ENCODE data around the gene QRFP. TPM values are rescaled to one million over a fixed set of nuclear protein-coding genes. Genes with fewer than 3 reads are reported as not detected.
A peak's percentile ranks its signal among the peaks of the same experiment; 100 is the strongest.

The QRFP gene
- total RNA-seq, 4 donors from 2014 or later = not detected

- H3K4me3 ChIP-seq = no peak overlapping the region
- WGBS, 2 donors (ENCODE audit: low coverage in 1 of 2) = 54 to 75% methylated on average over 4 to 5 of the region's 6 CpGs
- H3K36me3 ChIP-seq = peaks cover 0 to 52% of the 10 kb centered on the region in 2 donors
- no peak for ATAC-seq
- peak overlapping the region in 2 of 4 donors; percentile 31 to 83 for H3K27ac ChIP-seq
- TF ChIP-seq EP300 (IDR thresholded peaks at IDR 0.05) = no peak
- TF ChIP-seq POLR2AphosphoS5 (IDR thresholded peaks at IDR 0.05) = no peak
- peak in 3 of 4 experiments; percentile 4 to 14 (median 13) for TF ChIP-seq CTCF (IDR thresholded peaks at IDR 0.05)
- TF ChIP-seq POLR2A (IDR thresholded peaks at IDR 0.05) = no peak
- H3K27me3 ChIP-seq = no peaks in the 10 kb centered on the region
- no peaks in the 10 kb centered on the region for H3K9me3 ChIP-seq
- H3K4me1 ChIP-seq = peaks cover 13 to 93% (median 36%) of the 10 kb centered on the region in 3 donors
These were observed 32.1 kb downstream of the QRFP start for GRCh38 chr9:130864541-130864940.

GRCh38 chr9:130862747-130863146, 33.9 kb downstream of the QRFP start:
- no peaks in the 10 kb centered on the region for H3K27me3 ChIP-seq
- peaks cover 20 to 93% (median 40%) of the 10 kb centered on the region in 3 donors for H3K4me1 ChIP-seq
- 65 to 81% methylated on average over 5 to 11 of the region's 23 CpGs for WGBS, 2 donors (ENCODE audit: low coverage in 1 of 2)
- peak overlapping the region; percentile 7 to 84 (median 83) for H3K27ac ChIP-seq
- no peak for ATAC-seq
- TF ChIP-seq POLR2AphosphoS5 (IDR thresholded peaks at IDR 0.05) (peak; percentile 16), POLR2A (IDR thresholded peaks at IDR 0.05) (no peak), CTCF (IDR thresholded peaks at IDR 0.05) (no peak), EP300 (IDR thresholded peaks at IDR 0.05) (no peak)
- H3K9me3 ChIP-seq = no peaks in the 10 kb centered on the region
- H3K36me3 ChIP-seq = peaks cover 0 to 56% of the 10 kb centered on the region in 2 donors
- H3K4me3 ChIP-seq = no peak overlapping the region

- no peaks in the 10 kb centered on the region for H3K9me3 ChIP-seq
- H3K4me3 ChIP-seq = no peak overlapping the region
- WGBS, 2 donors (ENCODE audit: low coverage in 1 of 2) = 60 to 63% methylated on average over 8 of the region's 8 CpGs
- ATAC-seq = no peak
- peak overlapping the region; percentile 83 to 88 (median 84) for H3K27ac ChIP-seq
- no peaks in the 10 kb centered on the region for H3K27me3 ChIP-seq
- peaks cover 0 to 60% of the 10 kb centered on the region in 2 donors for H3K36me3 ChIP-seq
- peaks cover 21 to 93% (median 42%) of the 10 kb centered on the region in 3 donors for H3K4me1 ChIP-seq
- no peak for TF ChIP-seq POLR2A (IDR thresholded peaks at IDR 0.05)
These were observed 34.4 kb downstream of the QRFP start for GRCh38 chr9:130862217-130862616.

GRCh38 chr9:130861372-130862180, 35.0 kb downstream of the QRFP start:
- WGBS, 2 donors (ENCODE audit: low coverage in 1 of 2) = 36 to 46% methylated on average over 7 to 8 of the region's 8 CpGs
- TF ChIP-seq EP300 (IDR thresholded peaks at IDR 0.05) (no peak), POLR2A (IDR thresholded peaks at IDR 0.05) (no peak), CTCF (IDR thresholded peaks at IDR 0.05) (no peak), POLR2AphosphoS5 (IDR thresholded peaks at IDR 0.05) (no peak)
- Histone ChIP-seq H3K4me1 (peaks cover 21 to 93% (median 42%) of the 10 kb centered on the region in 3 donors), H3K27me3 (no peaks in the 10 kb centered on the region), H3K9me3 (no peaks in the 10 kb centered on the region), H3K4me3 (no peak overlapping the region), H3K27ac (peak overlapping the region; percentile 83 to 88 (median 84)), H3K36me3 (peaks cover 0 to 66% of the 10 kb centered on the region in 2 donors)
- no peak for ATAC-seq

GRCh38 chr9:130860458-130861316, 35.9 kb downstream of the QRFP start:
- no peaks in the 10 kb centered on the region for H3K27me3 ChIP-seq
- peak overlapping the region; percentile 83 to 88 (median 84) for H3K27ac ChIP-seq
- peak; percentile 94 for ATAC-seq
- peaks cover 0 to 71% of the 10 kb centered on the region in 2 donors for H3K36me3 ChIP-seq
- no peak overlapping the region for H3K4me3 ChIP-seq
- TF ChIP-seq POLR2AphosphoS5 (IDR thresholded peaks at IDR 0.05) (peak; percentile 90), CTCF (IDR thresholded peaks at IDR 0.05) (peak in 3 of 4 experiments; percentile 64 to 71 (median 68)), POLR2A (IDR thresholded peaks at IDR 0.05) (no peak), EP300 (IDR thresholded peaks at IDR 0.05) (no peak)
- WGBS, 2 donors (ENCODE audit: low coverage in 1 of 2) = 46 to 51% methylated on average over 6 to 8 of the region's 28 CpGs
- H3K9me3 ChIP-seq = no peaks in the 10 kb centered on the region
- H3K4me1 ChIP-seq = peaks cover 21 to 91% (median 42%) of the 10 kb centered on the region in 3 donors

Data from gastroesophageal sphincter (tissue), 4 donors.